Keratinocyte (primary cell): Measurements from ENCODE around the gene G3BP2. TPM values are rescaled to one million over a fixed set of nuclear protein-coding genes. Genes with fewer than 3 reads are reported as not detected.

Source experiments
- DNase-seq: peaks from one replicate; pipeline ENCODE4 v3.0.0-alpha.2; 2011; ENCODE audit warnings: low read depth, missing footprints, low spot score
- FAIRE-seq: peaks from 2 replicates; lab custom pipeline; 2011; peaks lifted over from hg19 to GRCh38; lab: Jason Lieb, UNC
- H2AFZ ChIP-seq: 2 replicates; pipeline ENCODE4 v1.6.0; 2012; ENCODE audit warnings: low read length, control low read depth, inconsistent platforms; ENCODE audit not compliant: control insufficient read depth
- H3K27ac ChIP-seq: 2 replicates; pipeline ENCODE4 v1.5.1; 2011; ENCODE audit warnings: low read length; ENCODE audit not compliant: control insufficient read depth, insufficient read depth
- H3K27me3 ChIP-seq: 3 replicates; pipeline ENCODE4 v1.6.0; 2011; ENCODE audit warnings: low read length; ENCODE audit not compliant: control insufficient read depth, insufficient read depth; ENCODE audit errors: extremely low read depth
- H3K36me3 ChIP-seq, 2 experiments: 2 replicates in 1 of 2; 3 replicates in 1 of 2; pipeline ENCODE4 v1.5.1; 2011; ENCODE audit warnings: low read length in 2 of 2, mild to moderate bottlenecking in 1 of 2; ENCODE audit not compliant: control insufficient read depth in 2 of 2, insufficient read depth in 2 of 2; ENCODE audit errors: extremely low read depth in 1 of 2
- H3K4me1 ChIP-seq: 3 replicates; pipeline ENCODE4 v1.5.1; 2011; ENCODE audit warnings: low read length; ENCODE audit not compliant: control insufficient read depth, insufficient read depth; ENCODE audit errors: extremely low read depth
- H3K4me2 ChIP-seq: 3 replicates; pipeline ENCODE4 v1.6.0; 2011; ENCODE audit warnings: low read depth, low read length; ENCODE audit not compliant: control insufficient read depth, insufficient read depth; ENCODE audit errors: extremely low read depth
- H3K4me3 ChIP-seq, 3 experiments: fragments of 200-600 bp in 1 of 3; sonication (generic) in 1 of 3; 2 replicates in 2 of 3; 3 replicates in 1 of 3; pipeline ENCODE4 v1.5.1; 2011 to 2016; ENCODE audit warnings: low read length in 3 of 3, mild to moderate bottlenecking in 3 of 3, control low read depth in 2 of 3, inconsistent platforms in 1 of 3, low read depth in 1 of 3, mixed read lengths in 1 of 3, mixed run types in 1 of 3, moderate library complexity in 1 of 3; ENCODE audit not compliant: control insufficient read depth in 2 of 3, insufficient read depth in 2 of 3; ENCODE audit errors: extremely low read depth in 1 of 3
- H3K79me2 ChIP-seq: 2 replicates; pipeline ENCODE4 v1.6.0; 2012; ENCODE audit warnings: low read length; ENCODE audit not compliant: control insufficient read depth, insufficient read depth
- H3K9ac ChIP-seq: 3 replicates; pipeline ENCODE4 v1.6.0; 2011; ENCODE audit warnings: low read length; ENCODE audit not compliant: control insufficient read depth, insufficient read depth; ENCODE audit errors: extremely low read depth
- H3K9me1 ChIP-seq: 3 replicates; pipeline ENCODE4 v1.6.0; 2011; ENCODE audit warnings: low read length; ENCODE audit not compliant: control insufficient read depth, insufficient read depth; ENCODE audit errors: extremely low read depth
- H3K9me3 ChIP-seq: 2 replicates; pipeline ENCODE4 v1.5.1; 2012; ENCODE audit warnings: low read depth, low read length; ENCODE audit not compliant: control insufficient read depth
- H4K20me1 ChIP-seq: 3 replicates; pipeline ENCODE4 v1.6.0; 2011; ENCODE audit warnings: low read length; ENCODE audit not compliant: control insufficient read depth, insufficient read depth; ENCODE audit errors: extremely low read depth
- CTCF ChIP-seq, 3 experiments: IDR thresholded peaks in 1 of 3; conservative IDR thresholded peaks in 1 of 3; optimal IDR thresholded peaks in 1 of 3; 2 replicates in 2 of 3; 3 replicates in 1 of 3; pipeline versions ENCODE3 to v1.5.1; 2011; ENCODE audit warnings: low read length in 3 of 3, mild to moderate bottlenecking in 3 of 3, moderate library complexity in 2 of 3, control low read depth in 1 of 3, inconsistent platforms in 1 of 3; ENCODE audit not compliant: insufficient read depth in 2 of 3; ENCODE audit errors: extremely low read depth in 1 of 3
- EZH2 ChIP-seq: IDR thresholded peaks from one replicate; pipeline ENCODE4 v1.6.1; 2012; ENCODE audit warnings: inconsistent platforms, mild to moderate bottlenecking, low read length, moderate library complexity
- dilution Hi-C: fragments of 300-500 bp; cut with MboI; formaldehyde crosslinking; loops from one replicate; pipeline ENCODE4 v1.7.0; 2020; ENCODE audit warnings: low sequenced_read_pairs; ENCODE audit not compliant: extremely low pct_ligation_motif_present
- polyA plus RNA-seq, 5 experiments: library from polyadenylated mRNA; depleted of rRNA in 3 of 5; stranded (reverse) in 3 of 5; stranded (forward) in 1 of 5; unstranded in 1 of 5; fragments of >200 nt; gene quantifications; 1 replicate in 1 of 5; 2 replicates in 3 of 5; 3 replicates in 1 of 5; pipeline versions ENCODE4 v1.2.1 to v1.2.3, GENCODE V29; 2011 to 2012; ENCODE audit warnings: missing spikeins in 2 of 5, low read depth in 1 of 5, low replicate concordance in 1 of 5

G3BP2 gene
- polyA plus RNA-seq, 1 donor (not counting 4 experiments of a cell fraction or from before 2014, with no cell fraction given) = 137 TPM

GRCh38 chr4:75653845-75654503 lies 19.2 kb downstream of the G3BP2 start:
- no peaks in the 10 kb centered on the region for H3K27me3 ChIP-seq
- no peak overlapping the region for H3K4me3 ChIP-seq
- H3K27ac ChIP-seq = no peak overlapping the region
- H2AFZ ChIP-seq = no peak overlapping the region
- DNase-seq (no peak), FAIRE-seq (peak; percentile 51)
- H3K4me2 ChIP-seq = no peak overlapping the region
- dilution Hi-C loops = no loop called here
- H3K79me2 ChIP-seq = peaks cover 33% of the 10 kb centered on the region
- H3K9me1 ChIP-seq = no peaks in the 10 kb centered on the region
- TF ChIP-seq EZH2 = no peak
- TF ChIP-seq CTCF (optimal IDR thresholded peaks at IDR 0.05 in 1 of 3, IDR thresholded peaks at IDR 0.05 in 1 of 3, conservative IDR thresholded peaks at IDR 0.05 in 1 of 3; ENCODE audit: extremely low read depth in 1 of 3, insufficient read depth in 2 of 3, low read length in 3 of 3) = peak; percentile 54 to 57 (median 56)
- H3K9ac ChIP-seq = no peak overlapping the region
- H3K36me3 ChIP-seq = peaks cover 12 to 24% of the 10 kb centered on the region in 2 experiments
- no peaks in the 10 kb centered on the region for H4K20me1 ChIP-seq
- peaks cover 5% of the 10 kb centered on the region for H3K4me1 ChIP-seq
- no peaks in the 10 kb centered on the region for H3K9me3 ChIP-seq

- DNase-seq (no peak), FAIRE-seq (no peak)
- H3K4me3 ChIP-seq = no peak overlapping the region
- H3K9ac ChIP-seq = no peak overlapping the region
- no peaks in the 10 kb centered on the region for H3K9me3 ChIP-seq
- no peaks in the 10 kb centered on the region for H4K20me1 ChIP-seq
- no peak overlapping the region for H3K27ac ChIP-seq
- peaks cover 11 to 29% of the 10 kb centered on the region in 2 experiments for H3K36me3 ChIP-seq
- dilution Hi-C loops = no loop called here
- H3K4me1 ChIP-seq = no peaks in the 10 kb centered on the region
- no peaks in the 10 kb centered on the region for H3K9me1 ChIP-seq
- TF ChIP-seq EZH2 (no peak), CTCF (optimal IDR thresholded peaks at IDR 0.05 in 1 of 3, IDR thresholded peaks at IDR 0.05 in 1 of 3, conservative IDR thresholded peaks at IDR 0.05 in 1 of 3; ENCODE audit: extremely low read depth in 1 of 3, insufficient read depth in 2 of 3, low read length in 3 of 3) (no peak)
- no peaks in the 10 kb centered on the region for H3K27me3 ChIP-seq
- no peak overlapping the region for H2AFZ ChIP-seq
- H3K79me2 ChIP-seq = no peaks in the 10 kb centered on the region
- no peak overlapping the region for H3K4me2 ChIP-seq
Observed at GRCh38 chr4:75644095-75644494, 29.1 kb downstream of the G3BP2 start.
